HG02642 (cell line): ENCODE data around the gene FAM180A.
"Not testable (repeated sequence)": the region's sequence is repeated elsewhere in the genome, so short reads cannot be mapped to it uniquely, and the experiment has no call there.

Experiments
- ATAC-seq: cut with Tn5 transposase; IDR thresholded peaks from one replicate; pipeline ENCODE4 v1.9.1; 2021; ENCODE audit warnings: mild to moderate bottlenecking; ENCODE audit not compliant: unreplicated experiment, poor library complexity

The FAM180A gene

GRCh38 chr7:135748770-135749169 lies at the start of gene FAM180A:
Gene FAM180A (minus strand): TSS chr7:135748813. CDS start chr7:135748580, 233 bp downstream.
- no peak for ATAC-seq

- no peak for ATAC-seq
These were observed 49.5 kb upstream of the FAM180A start for GRCh38 chr7:135798095-135798494.

GRCh38 chr7:135795846-135796570 lies 47.4 kb upstream of the FAM180A start:
- no peak for ATAC-seq

- no peak for ATAC-seq
These were observed 45.2 kb upstream of the FAM180A start for GRCh38 chr7:135793841-135794240.

- ATAC-seq = no peak
These were observed 44.3 kb upstream of the FAM180A start for GRCh38 chr7:135792866-135793265.

GRCh38 chr7:135792363-135792668 lies 43.7 kb upstream of the FAM180A start:
- ATAC-seq = no peak

GRCh38 chr7:135791543-135792362 lies 43.1 kb upstream of the FAM180A start:
- no peak for ATAC-seq

- ATAC-seq = no peak
These were observed 41.9 kb upstream of the FAM180A start for GRCh38 chr7:135790371-135790977.

GRCh38 chr7:135789956-135790355 lies 41.3 kb upstream of the FAM180A start:
- no peak for ATAC-seq

GRCh38 chr7:135789431-135789830 lies 40.8 kb upstream of the FAM180A start:
- ATAC-seq = no peak

GRCh38 chr7:135786911-135787310 lies 38.3 kb upstream of the FAM180A start:
- ATAC-seq = no peak

GRCh38 chr7:135785065-135785464 lies 36.5 kb upstream of the FAM180A start:
- ATAC-seq = no peak

GRCh38 chr7:135784013-135784412 lies 35.4 kb upstream of the FAM180A start:
- ATAC-seq = no peak

- ATAC-seq = no peak
These were observed 34.2 kb upstream of the FAM180A start for GRCh38 chr7:135782801-135783200.

GRCh38 chr7:135782377-135782776 lies 33.8 kb upstream of the FAM180A start:
- ATAC-seq = no peak

GRCh38 chr7:135777626-135778398 lies 29.2 kb upstream of the FAM180A start:
- ATAC-seq = no peak

GRCh38 chr7:135775915-135776314 lies 27.3 kb upstream of the FAM180A start:
- ATAC-seq = not testable (repeated sequence)

GRCh38 chr7:135775230-135775629 lies 26.6 kb upstream of the FAM180A start:
- no peak for ATAC-seq

GRCh38 chr7:135774284-135774683 lies 25.7 kb upstream of the FAM180A start:
- no peak for ATAC-seq

- no peak for ATAC-seq
These were observed 24.9 kb upstream of the FAM180A start for GRCh38 chr7:135773464-135773863.
